OCI-LY7 (cell line): ENCODE results near the gene KIAA1328. TPM values are rescaled to one million over a fixed set of nuclear protein-coding genes. Genes with fewer than 3 reads are reported as not detected.

Experiments used
- BruUV-seq: library from RNA; stranded (reverse); fragments of 400-500 nt; replicated peaks from 2 replicates; lab custom pipeline; 2021; lab: Mats Ljungman, UMichigan
- CTCF ChIA-PET: fragments of 300-600 bp; sonication (Branson Sonifier 250); formaldehyde crosslinking; loops from one replicate; lab custom pipeline; 2022; ENCODE audit warnings: antibody characterized with exemption; ENCODE audit not compliant: unreplicated experiment; lab: Charles Lee
- POLR2A ChIA-PET: fragments of 300-600 bp; sonication (Branson Sonifier 250); formaldehyde crosslinking; loops from one replicate; lab custom pipeline; 2022; ENCODE audit warnings: antibody characterized with exemption; lab: Charles Lee
- DNase-seq: peaks from one replicate; pipeline ENCODE4 v3.0.0-alpha.2; 2015; ENCODE audit warnings: low spot score
- H2AFZ ChIP-seq: fragments of 200-600 bp; sonication (generic), shearing (Covaris generic); 2 replicates; pipeline ENCODE4 v1.6.1; 2014; ENCODE audit warnings: mild to moderate bottlenecking, antibody characterized with exemption, low read length, moderate library complexity
- H3K27ac ChIP-seq: fragments of 200-600 bp; sonication (generic); 2 replicates; pipeline ENCODE4 v1.5.1; 2014; ENCODE audit warnings: mixed run types, low read depth, mild to moderate bottlenecking, moderate library complexity, low read length, inconsistent platforms; ENCODE audit not compliant: poor library complexity, severe bottlenecking
- H3K36me3 ChIP-seq: fragments of 200-600 bp; sonication (generic); 2 replicates; pipeline ENCODE4 v1.6.1; 2014; ENCODE audit warnings: mild to moderate bottlenecking, antibody characterized with exemption, low read length, moderate library complexity, mixed read lengths; ENCODE audit not compliant: insufficient read depth
- H3K4me1 ChIP-seq: fragments of 200-600 bp; sonication (generic); 2 replicates; pipeline ENCODE4 v1.5.1; 2014; ENCODE audit warnings: mild to moderate bottlenecking, low read length; ENCODE audit not compliant: insufficient read depth, poor library complexity, severe bottlenecking
- H3K4me2 ChIP-seq: fragments of 200-600 bp; sonication (generic); 2 replicates; pipeline ENCODE4 v1.6.1; 2014; ENCODE audit warnings: mild to moderate bottlenecking, low read length
- H3K4me3 ChIP-seq: fragments of 200-600 bp; sonication (generic); 2 replicates; pipeline ENCODE4 v1.5.1; 2014; ENCODE audit warnings: mild to moderate bottlenecking, low read depth, low read length; ENCODE audit not compliant: poor library complexity, severe bottlenecking
- H3K79me2 ChIP-seq: fragments of 200-600 bp; sonication (generic); 2 replicates; pipeline ENCODE4 v1.6.1; 2016; ENCODE audit warnings: low read depth, mild to moderate bottlenecking, low read length, moderate library complexity, mixed read lengths; ENCODE audit not compliant: insufficient read depth
- H3K9me2 ChIP-seq: fragments of 200-600 bp; sonication (generic); 2 replicates; pipeline ENCODE4 v1.6.1; 2016; ENCODE audit warnings: mild to moderate bottlenecking, low read length, mixed read lengths; ENCODE audit not compliant: insufficient read depth
- H3K9me3 ChIP-seq: fragments of 200-600 bp; sonication (generic); 2 replicates; pipeline ENCODE4 v1.6.1; 2014; ENCODE audit warnings: mild to moderate bottlenecking, mixed run types, low read length, mixed read lengths
- H4K20me1 ChIP-seq: fragments of 200-600 bp; sonication (generic); 2 replicates; pipeline ENCODE4 v1.6.1; 2014; ENCODE audit warnings: mild to moderate bottlenecking, antibody characterized with exemption, low read length, moderate library complexity, mixed read lengths; ENCODE audit not compliant: insufficient read depth
- EZH2phosphoT487 ChIP-seq: fragments of 200-600 bp; sonication (generic); IDR thresholded peaks from 2 replicates; pipeline ENCODE4 v1.6.1; 2018; ENCODE audit warnings: low read depth, borderline replicate concordance, mild to moderate bottlenecking, mixed run types, antibody characterized with exemption, low read length, moderate library complexity, mixed read lengths
- intact Hi-C: fragments of 100-400 bp; cut with micrococcal nuclease; formaldehyde crosslinking; loops from one replicate; pipeline ENCODE4 v1.10.0; 2022; ENCODE audit not compliant: unreplicated experiment
- total RNA-seq, 2 experiments: library from RNA; depleted of rRNA in 1 of 2; stranded (reverse); fragments of >200 nt in 1 of 2; shearing (Covaris generic) in 1 of 2; gene quantifications; 2 replicates each; pipeline ENCODE4 v1.2.3, GENCODE V29; 2014 to 2022
- TF ChIP-seq, protein P1 (sequence below): fragments of 200-600 bp; sonication (generic); conservative IDR thresholded peaks from 2 replicates; pipeline ENCODE4 v1.5.1; 2014; ENCODE audit warnings: mild to moderate bottlenecking, antibody characterized with exemption, low read length, moderate library complexity, mixed read lengths

Gene KIAA1328
- total RNA-seq, 2 experiments from 2014 or later, result 3.0 to 5.8 TPM

DNA sequence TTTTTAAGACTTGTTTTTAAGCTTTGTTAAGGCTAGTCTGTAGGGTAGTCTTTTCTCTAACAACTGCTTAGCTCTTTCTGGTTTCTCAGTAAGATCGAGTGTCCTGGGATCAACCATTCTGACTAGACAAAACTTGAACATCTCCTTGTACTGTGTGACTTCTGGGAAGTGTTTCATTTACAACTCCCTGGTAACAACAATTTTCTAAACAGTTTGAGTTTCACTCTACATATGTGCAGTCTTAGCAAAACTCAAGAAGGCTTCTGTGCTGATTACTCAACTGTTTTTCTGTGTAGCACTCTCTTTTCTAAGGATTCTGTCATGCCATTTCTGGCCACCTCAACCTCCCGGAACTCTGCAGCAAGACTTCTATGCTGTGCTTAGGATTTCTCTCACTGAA, 204.5 kb downstream of the KIAA1328 start:
- TF ChIP-seq, protein P1, sequence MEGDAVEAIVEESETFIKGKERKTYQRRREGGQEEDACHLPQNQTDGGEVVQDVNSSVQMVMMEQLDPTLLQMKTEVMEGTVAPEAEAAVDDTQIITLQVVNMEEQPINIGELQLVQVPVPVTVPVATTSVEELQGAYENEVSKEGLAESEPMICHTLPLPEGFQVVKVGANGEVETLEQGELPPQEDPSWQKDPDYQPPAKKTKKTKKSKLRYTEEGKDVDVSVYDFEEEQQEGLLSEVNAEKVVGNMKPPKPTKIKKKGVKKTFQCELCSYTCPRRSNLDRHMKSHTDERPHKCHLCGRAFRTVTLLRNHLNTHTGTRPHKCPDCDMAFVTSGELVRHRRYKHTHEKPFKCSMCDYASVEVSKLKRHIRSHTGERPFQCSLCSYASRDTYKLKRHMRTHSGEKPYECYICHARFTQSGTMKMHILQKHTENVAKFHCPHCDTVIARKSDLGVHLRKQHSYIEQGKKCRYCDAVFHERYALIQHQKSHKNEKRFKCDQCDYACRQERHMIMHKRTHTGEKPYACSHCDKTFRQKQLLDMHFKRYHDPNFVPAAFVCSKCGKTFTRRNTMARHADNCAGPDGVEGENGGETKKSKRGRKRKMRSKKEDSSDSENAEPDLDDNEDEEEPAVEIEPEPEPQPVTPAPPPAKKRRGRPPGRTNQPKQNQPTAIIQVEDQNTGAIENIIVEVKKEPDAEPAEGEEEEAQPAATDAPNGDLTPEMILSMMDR, result no peak
- TF ChIP-seq EZH2phosphoT487, result no peak
- Histone ChIP-seq H3K9me2 (no peaks in the 10 kb centered on the region), H3K9me3 (no peaks in the 10 kb centered on the region), H3K4me1 (no peaks in the 10 kb centered on the region), H3K36me3 (no peaks in the 10 kb centered on the region), H4K20me1 (no peaks in the 10 kb centered on the region), H2AFZ (no peak overlapping the region), H3K4me3 (no peak overlapping the region), H3K79me2 (no peaks in the 10 kb centered on the region), H3K27ac (no peak overlapping the region), H3K4me2 (no peak overlapping the region)
- no TSS peak for BruUV-seq
- no peak for DNase-seq
- intact Hi-C loops, result no loop called here
- ChIA-PET POLR2A (interaction anchor here (1.0 kb wide), 1 partner anchor 24 kb away, joined by 3 read pairs; no protein-coding TSS in a partner anchor), CTCF (no interaction called here)

DNA sequence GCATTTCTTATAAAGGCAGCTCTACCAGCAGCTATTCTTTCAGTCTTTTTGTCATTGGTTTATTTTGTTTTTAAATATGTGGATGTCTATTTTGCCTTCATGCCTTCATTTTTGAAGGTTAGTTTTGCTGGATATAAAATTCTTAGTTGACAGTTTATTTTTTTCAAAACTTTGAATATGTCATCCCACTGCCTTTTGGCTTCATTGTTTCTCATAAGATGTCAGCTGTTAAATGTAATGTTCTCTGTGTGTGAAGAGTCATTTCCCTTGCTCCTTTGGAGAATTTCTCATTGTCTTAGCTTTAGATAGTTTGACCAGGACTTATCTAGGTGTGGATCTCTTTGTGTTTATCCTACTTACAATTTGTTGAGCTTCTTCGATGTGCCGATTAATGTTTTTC, 213.5 kb downstream of the KIAA1328 start:
- POLR2A ChIA-PET, result no interaction called here
- H3K9me2 ChIP-seq, result no peaks in the 10 kb centered on the region

DNA sequence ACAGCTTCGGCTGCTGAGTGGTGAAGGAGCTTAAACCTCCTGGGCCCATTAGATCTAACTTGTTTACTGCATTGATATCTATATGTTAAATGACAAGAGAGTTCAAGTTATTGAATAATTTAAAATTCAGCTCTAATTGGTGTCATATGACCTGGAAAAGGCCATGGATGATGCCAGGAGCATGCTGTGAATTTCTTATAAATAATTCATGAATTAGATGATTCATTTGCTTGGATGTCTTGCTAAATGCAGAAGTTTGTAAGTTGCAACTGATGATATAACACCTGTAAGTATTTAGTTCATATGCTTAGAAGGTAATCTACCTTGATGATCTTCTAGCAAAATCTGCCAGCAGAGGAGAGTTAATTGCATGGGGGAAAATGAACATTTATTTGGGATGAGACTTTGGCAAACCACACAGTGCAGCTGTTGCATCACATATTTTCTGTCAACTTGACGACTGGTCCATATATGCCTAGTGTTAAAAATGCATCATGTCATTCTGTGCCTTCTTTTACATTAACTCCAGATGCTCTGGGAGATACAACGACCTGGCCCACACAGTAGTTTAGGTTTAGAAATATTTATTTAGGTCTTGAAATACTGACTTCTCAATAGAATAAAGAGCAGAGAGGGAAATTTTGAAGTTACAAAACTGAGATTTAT, 226.3 kb downstream of the KIAA1328 start:
- intact Hi-C loops, result no loop called here
- TF ChIP-seq EZH2phosphoT487, result no peak
- TF ChIP-seq, protein P1, result no peak
- Histone ChIP-seq H2AFZ (no peak overlapping the region), H3K36me3 (no peaks in the 10 kb centered on the region), H3K79me2 (no peaks in the 10 kb centered on the region), H3K4me1 (no peaks in the 10 kb centered on the region), H3K9me3 (no peaks in the 10 kb centered on the region), H3K4me2 (no peak overlapping the region), H3K4me3 (no peak overlapping the region), H3K9me2 (no peaks in the 10 kb centered on the region), H4K20me1 (no peaks in the 10 kb centered on the region), H3K27ac (no peak overlapping the region)
- ChIA-PET POLR2A (interaction anchor here (0.5 kb wide), 1 partner anchor 143 kb away, joined by 3 read pairs; no protein-coding TSS in a partner anchor), CTCF (no interaction called here)
- no TSS peak for BruUV-seq
- no peak for DNase-seq

More for the DNA sequence above, 213.5 kb downstream of the KIAA1328 start:
- Histone ChIP-seq H3K27ac (no peak overlapping the region), H3K4me3 (no peak overlapping the region), H4K20me1 (no peaks in the 10 kb centered on the region), H3K36me3 (no peaks in the 10 kb centered on the region), H3K4me2 (no peak overlapping the region), H3K9me3 (no peaks in the 10 kb centered on the region), H3K79me2 (no peaks in the 10 kb centered on the region), H3K4me1 (no peaks in the 10 kb centered on the region), H2AFZ (no peak overlapping the region)
- intact Hi-C loops, result no loop called here
- BruUV-seq, result no TSS peak
- TF ChIP-seq, protein P1, result no peak
- no peak for TF ChIP-seq EZH2phosphoT487
- CTCF ChIA-PET, result no interaction called here
- no peak for DNase-seq
